Measurements from ENCODE around the gene LRBA. TPM values are rescaled to one million over a fixed set of nuclear protein-coding genes. Genes with fewer than 3 reads are reported as not detected.

LRBA gene
- total RNA-seq, 1 donor from 2014 or later: 63.4 TPM

DNA sequence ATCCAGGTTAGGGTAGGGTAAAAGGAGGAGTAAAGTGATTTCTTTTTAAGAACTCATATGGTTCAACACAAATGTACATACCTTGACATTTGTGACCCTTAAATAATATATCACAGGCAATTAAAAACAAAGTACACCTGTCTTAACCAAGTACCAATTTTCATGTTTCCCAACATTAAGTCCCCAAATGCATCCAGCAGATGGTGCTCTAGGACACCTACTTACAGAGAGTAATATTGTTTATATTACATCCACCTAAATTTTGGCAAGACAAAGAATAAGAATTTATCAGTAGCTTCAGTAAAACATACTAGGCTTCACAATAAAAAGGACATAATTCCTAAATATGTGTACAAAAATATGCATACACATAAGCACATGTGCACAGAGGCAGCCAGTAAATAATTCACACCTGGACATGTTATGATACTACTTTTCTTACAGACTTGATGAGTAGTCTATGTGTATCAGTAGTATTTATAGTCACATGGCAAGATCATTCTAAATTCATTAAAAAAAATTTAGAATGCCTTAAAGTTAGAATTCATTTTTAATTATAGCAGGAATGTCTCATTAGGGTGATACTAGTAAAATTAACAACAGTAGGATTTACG is 717.1 kb downstream of the LRBA start:
- DNase-seq (ENCODE audit: low read depth, low spot score): peak; percentile 13

DNA sequence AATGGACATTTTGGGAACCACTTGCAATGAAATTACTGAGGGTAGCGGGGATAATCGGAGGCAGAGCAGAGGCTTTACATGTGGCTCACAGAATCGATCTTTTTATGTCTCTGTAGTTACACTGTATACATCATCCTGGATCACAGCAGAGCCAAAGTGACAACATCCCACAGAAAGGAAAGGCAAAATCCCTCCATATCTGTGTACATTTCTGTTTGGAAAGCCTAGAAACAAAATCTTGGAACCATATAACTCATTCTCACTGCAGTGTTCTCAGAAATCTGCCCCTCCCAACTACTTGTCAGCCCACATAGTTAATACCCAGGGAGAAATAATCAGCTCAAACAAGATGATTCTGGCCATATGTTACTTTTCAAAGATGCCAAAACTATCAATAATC is 725.2 kb downstream of the LRBA start:
- DNase-seq (ENCODE audit: low read depth, low spot score): no peak

DNA sequence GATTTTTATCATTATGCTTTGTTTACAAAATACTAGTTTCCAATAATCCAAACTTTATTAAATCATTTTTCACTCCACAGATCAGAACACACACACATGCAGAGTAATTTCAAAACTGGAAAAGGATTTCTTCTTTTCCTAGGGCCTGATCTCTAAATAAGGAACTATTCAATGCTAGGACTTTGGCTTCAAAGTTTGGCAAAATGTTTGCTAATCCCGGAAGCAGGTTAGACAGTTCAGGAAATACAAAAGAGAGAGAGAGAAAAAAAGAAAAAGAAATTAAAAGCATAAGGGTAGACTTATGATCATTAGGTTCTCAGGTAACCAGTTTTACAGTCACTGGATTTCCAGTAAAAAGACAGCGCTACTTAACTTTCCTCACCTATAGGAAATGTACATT is 725.9 kb downstream of the LRBA start:
- DNase-seq (ENCODE audit: low read depth, low spot score): no peak

DNA sequence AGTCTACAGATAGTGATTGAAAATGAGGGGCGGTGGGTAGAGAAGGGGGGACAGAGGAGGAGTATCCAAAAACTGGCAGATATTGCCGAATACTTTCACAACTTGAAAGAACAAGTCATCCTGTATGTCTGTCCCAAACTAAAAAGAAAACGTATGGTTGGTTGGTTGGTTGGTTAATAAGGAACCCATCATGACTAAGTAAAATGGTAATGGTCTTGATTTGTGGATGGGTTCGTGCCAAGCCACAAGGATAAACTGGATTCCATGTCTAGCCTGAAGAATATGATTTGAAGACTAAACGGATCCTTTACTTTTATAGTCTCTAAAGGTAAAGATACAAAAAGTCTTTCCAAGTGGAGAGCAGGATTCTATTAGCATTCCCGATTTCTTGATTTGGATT is 728.4 kb downstream of the LRBA start:
- DNase-seq (ENCODE audit: low read depth, low spot score): no peak

DNA sequence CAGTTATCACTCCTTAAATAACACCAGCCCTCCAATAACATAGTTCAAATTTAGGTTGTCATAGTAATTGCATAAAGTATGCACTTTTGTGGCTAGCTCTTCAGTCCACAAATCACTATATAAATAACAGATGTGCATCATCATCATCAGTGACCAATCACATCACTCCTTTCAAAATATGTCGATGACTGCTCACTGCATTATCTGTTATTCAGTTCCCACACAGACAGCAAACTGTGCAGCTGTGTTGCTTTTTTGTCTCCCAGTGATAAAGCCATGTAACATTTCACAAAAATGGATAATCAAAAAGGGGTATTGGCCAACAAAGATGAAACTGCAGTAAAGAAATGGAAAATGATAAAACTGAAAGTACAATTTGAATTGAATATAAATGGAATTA is 731.4 kb downstream of the LRBA start:
- no peak for DNase-seq (ENCODE audit: low read depth, low spot score)

DNA sequence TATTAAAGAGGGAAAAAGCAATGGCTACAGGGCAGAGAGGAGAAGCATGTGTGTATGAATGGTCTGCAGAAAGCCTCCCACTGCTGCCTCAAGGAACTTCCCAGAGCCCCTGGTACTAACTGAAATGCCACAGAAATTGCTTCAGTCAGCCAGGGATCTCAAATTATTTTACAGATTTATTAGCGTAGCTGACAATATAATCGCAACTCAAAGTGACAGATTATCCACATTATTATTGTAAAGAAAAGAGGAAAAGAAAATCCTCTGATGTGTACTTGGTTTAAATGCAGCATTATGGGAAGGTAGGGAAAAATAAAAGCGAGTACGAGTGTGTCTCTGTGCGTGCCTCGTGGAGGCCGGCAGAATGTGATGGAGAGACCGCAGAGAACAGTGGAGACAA is 734.1 kb downstream of the LRBA start:
- DNase-seq (ENCODE audit: low read depth, low spot score): no peak

DNA sequence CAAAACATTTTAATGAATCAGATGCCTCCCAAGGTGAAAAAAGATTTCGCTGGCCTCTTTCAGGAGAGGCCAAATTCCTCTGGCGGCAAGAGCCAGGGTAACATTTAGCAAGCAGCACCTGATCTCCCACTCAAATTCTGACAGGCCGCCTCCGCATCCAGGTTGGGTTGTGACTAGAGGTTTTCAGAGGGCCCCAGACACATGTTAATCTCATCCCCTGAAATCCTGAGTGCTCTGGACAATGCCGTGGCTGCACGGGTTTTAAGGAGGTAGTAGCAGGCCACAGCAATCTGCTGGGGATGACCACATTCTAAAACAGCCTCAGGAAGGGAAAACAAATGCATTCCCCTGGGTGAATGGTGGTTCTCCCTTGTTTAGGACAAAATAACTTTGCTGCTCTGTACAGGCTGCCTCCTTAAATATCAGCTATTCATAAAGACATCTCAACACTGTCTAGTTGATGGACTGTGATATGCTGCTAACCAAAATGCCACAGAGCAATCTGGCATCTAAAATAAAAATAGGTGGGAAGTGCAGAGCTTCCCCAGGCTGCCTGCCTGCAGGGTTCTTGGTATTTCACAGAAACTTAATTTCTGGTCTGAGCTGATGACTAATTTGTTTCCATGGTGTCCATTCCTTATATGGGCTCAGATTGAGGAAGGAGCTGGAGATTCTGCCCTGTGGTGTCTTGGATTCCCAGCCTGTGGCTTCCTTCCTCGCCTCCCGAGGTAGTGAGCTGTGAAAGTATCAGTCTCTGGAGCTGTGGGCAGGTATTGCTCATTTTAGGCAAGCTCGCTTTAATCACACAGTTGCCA is 734.8 kb downstream of the LRBA start:
- DNase-seq (ENCODE audit: low read depth, low spot score): no peak

DNA sequence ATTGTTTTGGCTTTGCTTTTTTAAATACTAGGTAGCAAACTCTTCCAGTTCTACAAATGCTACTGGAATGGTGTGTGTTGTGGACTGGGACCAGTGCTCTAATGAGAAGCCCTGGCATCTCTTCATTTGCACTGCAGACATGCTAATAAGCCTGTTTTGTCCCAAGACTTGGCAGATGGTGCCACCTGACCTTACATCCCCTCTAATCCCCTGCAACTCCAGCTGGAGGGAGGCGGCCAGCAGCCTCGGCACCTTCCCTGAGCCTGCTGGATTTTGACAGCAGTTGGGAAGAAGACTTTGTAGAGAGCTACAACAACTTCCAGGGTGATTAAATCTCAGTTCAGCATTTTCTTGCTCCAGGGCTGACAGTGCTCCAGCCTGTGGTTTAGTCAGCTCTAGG is 736.9 kb downstream of the LRBA start:
- no peak for DNase-seq (ENCODE audit: low read depth, low spot score)

DNA sequence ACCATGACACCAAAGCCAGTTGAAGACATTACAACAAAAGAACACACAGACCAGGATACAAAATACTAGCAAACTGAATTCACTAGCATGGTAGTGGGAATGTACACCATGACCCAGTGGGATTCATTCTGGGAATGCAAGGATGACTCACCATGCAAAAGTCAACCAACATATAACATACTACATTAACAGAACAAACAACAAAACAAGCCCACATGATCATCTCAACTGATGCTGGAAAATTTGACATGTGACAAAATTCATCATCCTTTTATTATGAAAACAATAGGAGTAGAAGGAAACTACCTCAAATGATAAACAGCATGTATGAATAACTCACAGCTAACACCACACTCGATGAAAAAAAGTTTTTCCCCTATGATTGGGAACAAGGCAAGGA is 746.6 kb downstream of the LRBA start:
- DNase-seq (ENCODE audit: low read depth, low spot score): no peak

DNA sequence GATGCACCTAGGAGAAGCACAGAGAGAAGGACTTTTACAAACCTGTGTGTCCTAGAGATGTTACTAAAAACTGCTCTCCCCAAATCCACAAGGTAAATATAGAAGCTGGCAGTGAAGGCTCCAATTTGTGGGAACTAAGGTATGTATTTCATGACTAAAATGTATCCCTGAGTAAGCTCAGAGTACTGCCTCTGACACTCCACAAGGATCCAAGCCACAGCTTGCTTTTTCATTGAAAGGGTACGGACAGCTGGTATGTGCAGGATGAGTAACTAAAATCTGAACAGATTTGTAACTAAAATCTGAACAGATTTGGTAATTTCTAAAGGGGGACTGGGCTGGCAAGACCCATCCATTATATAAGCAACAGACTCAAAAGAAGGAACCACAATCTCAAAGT is 749.3 kb downstream of the LRBA start:
- no peak for DNase-seq (ENCODE audit: low read depth, low spot score)

DNA sequence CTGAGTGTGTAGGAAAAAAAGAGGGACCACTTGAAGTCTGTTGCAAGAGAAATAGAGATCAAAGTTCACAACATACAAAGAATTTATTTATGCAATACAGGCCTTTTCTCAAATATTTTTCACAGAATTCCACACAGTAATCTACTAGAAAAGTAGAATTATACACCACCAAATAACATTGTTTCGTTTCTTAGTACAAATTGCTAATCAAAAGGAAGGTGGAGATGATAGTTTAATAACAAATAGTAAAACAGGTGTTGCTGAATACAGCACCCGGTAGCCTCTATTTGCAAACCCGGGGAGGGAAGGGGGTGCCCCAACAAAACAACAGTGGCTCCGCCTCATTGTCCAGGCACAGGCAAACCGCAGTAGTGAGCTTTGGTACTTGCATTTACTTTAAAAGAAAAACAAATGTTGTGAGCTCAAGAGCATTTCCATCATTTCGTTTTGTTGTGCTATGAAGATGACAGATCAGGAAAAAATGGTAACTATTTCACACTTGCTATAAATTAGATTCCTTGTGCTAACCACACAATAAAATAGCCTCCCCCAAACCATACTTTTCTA is 750.4 kb downstream of the LRBA start:
- no peak for DNase-seq (ENCODE audit: low read depth, low spot score)

DNA sequence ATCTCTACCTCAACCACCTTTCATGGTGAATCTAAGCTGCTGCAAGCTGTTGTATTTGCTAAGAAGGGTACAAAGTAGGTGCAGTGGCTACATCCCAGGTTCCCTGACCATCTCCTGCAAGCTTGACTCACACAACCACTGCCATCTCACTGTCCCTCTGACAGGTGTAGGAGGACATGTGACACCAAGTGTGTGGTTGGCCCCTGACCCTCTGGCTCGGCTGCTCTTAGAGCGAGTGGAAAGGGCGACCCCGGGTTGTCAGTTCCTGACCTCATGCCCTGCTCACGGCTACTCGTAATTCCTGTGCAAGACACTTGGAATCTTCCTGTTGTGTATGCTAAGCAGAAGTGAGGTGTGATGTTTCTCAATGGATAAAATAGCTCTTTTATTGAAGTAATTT is 752.5 kb downstream of the LRBA start:
- no peak for DNase-seq (ENCODE audit: low read depth, low spot score)

DNA sequence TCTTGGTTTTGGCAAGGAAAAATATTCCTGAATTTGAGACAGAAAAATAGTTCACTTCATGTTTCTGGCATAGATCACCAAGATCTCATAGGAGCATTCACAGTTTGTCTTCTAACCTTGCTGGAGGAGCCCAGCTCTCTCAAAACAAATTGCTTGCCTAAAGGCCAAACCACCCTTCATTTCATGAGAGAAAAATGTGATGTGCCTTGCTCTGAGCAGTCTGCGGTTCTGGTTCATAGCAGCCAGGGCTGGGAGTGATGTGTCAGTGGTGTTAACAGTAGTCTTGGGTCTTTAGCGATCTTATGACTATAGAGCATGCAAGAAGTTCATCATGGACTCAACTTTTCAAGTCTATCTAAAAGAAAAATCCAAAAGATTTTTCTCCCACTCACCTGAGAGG is 753.5 kb downstream of the LRBA start:
- no peak for DNase-seq (ENCODE audit: low read depth, low spot score)

DNA sequence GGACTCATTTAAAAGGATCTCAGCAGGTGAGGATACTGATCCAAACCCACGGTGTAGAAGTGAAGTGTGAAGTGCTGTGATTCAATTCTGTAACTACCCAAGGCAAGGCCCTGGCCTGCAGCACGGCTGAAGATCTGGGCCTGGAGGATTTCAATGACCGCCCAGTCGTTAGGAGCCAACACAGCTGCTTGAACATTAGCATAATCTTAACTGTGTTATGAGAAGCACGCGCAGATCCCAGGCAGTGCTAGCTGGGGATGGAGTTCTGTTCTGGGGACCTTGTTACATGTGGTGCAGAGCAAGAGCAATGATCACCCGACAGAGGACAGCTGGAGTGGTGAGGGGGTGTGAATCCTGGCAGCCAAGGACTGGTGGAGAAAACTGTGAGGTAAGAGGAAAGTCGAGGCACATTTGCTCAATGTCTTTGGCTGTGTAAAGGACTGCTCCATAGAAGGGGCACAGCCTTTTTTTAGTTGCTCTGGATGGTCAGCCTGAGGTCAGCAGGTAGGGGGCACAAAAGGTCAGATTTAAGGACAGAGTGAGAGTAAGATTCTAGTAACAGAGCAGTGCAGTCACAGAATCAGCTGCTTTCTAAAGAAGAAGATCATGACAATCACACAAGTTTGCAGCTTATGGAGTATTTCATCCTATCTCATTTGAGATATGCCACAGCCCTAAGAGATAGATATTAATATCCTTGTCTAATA is 755.1 kb downstream of the LRBA start:
- no peak for DNase-seq (ENCODE audit: low read depth, low spot score)

DNA sequence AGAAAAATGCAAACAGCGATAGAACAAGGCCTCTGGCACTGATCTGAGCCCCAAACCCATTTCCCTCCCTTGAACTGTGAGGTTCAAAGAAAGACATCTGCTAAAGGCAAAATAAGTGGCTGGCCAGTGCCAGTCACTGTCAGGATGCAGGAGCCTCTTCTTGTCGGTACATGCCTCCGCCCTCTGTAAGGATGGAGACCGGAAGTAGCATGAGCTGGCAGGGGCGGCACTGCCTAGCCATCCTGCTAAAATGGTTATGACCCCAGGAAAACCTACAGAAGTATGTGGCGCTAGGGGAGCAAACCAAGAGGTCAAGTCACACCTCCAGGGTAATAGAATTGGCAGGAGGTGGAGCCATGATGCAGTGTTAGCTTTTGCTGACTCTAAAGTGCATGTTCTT is 756.5 kb downstream of the LRBA start:
- no peak for DNase-seq (ENCODE audit: low read depth, low spot score)

DNA sequence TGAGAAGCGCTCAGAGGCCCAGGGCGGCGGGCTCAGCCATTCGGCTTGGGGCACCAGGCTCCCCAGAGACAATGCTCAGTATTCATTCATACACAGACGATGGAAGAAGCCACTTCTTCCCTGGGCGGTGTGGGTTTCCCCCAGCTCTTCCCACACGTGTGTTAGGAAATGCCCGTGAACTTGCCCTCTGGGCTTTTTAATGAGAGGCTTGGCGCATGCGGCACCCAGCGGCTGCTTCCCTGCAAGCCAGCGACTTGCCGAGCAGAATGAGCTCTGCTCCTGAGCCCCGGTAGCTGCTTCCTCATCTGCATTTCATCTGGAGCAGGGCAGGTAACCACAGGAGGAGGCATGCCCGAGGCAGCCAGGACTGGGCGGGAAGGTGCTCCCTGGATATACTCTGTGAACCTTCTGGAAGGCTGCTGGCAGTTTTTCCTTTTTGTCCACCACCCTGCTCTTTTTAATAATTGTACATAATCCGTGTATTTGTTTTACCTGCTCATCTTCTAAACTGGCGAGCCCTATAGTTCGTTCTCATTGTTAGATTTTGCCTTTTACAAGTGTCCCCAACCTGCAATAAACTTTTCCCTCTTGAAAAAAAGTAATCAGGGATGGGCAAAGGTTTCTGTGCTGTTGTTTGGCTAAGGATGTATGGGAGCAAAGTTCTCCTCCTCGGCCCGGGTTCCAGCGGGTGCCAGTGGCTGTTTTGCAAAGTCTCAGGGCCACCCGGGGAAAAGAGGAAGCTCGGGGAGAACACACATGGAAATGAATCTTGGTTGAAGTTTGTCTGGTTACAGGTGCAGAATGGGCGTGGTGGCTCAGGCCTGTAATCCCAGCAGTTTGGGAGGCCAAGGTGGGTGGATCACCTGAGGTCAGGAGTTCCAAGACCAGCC is 758.0 kb downstream of the LRBA start:
- no peak for DNase-seq (ENCODE audit: low read depth, low spot score)

DNA sequence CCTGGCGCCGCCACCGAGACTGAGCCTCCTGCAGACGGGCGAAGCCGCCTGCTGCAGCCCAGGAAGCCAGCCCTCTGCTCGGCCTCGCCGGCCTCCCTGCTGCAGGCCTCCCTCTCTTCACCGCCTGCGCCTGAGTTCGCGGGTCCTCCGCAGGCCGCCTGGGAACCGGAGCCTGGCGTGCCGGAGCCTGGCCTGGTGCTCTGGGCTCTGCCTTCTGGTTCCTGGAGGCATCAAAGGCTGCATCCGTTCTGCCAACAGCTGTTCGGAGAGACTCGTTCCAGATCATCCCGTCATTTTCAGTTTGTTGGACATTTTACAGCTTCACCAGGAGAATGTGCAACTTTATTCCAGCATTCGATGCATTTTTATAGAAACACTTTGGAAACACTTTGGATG is 758.9 kb downstream of the LRBA start:
- no peak for DNase-seq (ENCODE audit: low read depth, low spot score)

DNA sequence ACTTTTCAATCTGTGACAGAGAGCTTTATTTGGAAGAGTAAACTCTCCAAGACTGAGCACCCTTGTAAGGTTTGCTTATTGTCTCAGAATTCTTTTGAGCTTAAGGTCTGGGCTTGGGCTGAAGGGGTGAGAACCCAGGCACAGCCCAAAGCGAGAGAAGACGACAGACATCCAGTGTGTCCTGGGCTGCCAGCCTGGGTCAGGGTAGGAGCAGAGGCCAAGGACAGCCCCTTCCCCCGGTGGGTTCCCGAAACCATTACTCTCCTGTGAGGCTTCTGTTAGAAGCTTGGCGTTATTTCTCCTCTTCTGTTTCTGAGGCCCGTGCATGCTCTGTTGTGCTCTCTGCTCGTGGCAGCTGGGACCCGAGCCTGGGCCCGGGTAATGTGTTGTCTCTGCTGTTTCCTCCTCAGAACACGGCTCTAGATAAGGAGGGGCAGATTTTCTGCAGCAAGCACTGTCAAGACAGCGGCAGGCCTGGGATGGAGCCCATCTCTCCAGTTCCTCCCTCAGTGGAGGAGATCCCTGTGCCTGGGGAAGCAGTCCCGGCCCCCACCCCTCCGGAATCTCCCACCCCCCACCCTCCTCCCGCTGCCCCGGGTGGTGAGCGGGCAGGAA is 759.4 kb downstream of the LRBA start:
- DNase-seq (ENCODE audit: low read depth, low spot score): no peak

DNA sequence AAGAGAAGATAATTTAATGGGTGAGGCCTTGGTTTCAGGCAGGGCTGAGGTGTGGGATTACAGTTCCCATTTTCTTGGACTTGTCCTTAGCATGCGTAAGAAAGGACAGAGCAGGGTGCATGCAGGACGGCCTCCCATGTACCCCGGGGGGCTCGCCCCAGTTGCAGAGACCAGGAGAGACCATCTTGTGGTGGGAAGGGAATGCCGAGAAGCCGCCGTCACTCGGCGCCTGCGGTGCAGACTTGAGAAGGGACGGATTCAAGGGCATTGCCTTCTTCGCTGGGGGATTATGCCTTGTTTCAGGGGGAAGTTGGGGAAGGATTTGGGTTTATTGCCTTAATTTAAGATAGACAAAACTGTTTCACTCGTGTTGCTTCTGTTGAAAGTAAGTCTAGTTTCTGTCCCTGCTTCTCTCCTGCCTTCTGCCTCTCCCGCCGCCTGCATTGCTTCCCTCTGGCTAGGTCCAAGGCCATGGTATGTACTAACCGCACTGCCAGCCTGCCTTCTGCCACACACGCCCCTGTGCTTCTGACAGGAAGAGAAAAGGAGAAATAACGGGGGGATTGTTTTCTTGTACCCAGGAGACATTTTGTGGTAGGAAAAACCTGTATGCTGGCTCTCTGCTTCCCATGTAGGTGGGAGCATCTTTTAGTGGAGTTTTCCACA is 761.0 kb downstream of the LRBA start:
- no peak for DNase-seq (ENCODE audit: low read depth, low spot score)

DNA sequence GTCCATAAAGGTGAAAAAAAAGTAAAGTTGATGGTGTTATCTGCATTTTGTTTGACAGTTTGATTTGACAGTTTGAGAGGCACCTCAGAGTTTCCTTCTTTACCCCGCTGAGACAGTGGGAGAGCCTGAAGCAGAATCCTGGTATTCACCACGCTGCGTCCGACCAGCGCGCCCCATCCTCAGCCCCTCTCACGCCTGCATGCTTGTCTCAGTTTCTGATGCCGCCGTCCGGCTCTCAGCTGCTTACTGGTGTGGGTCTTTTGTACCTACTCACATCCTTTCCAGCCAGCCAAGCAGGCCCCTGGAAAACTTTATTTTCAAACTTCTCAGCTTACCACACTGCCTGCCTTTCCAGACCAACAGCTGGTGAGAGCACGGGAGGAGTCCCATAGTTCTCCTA is 761.7 kb downstream of the LRBA start:
- DNase-seq (ENCODE audit: low read depth, low spot score): no peak

Data from pulmonary artery endothelial cell (primary cell).